D721Med (cell line): ENCODE measurements around the gene PRXL2A.

Experiments used
- DNase-seq: peaks from one replicate; pipeline ENCODE4 v3.0.0; 2011; ENCODE audit warnings: low spot score; ENCODE audit not compliant: insufficient read length
- FAIRE-seq: peaks from 2 replicates; lab custom pipeline; 2011; peaks lifted over from hg19 to GRCh38; lab: Jason Lieb, UNC
- CTCF ChIP-seq: IDR thresholded peaks from 2 replicates; pipeline ENCODE4 v1.5.1; 2012; ENCODE audit warnings: mild to moderate bottlenecking, control low read depth; ENCODE audit not compliant: insufficient read depth; ENCODE audit errors: missing control alignments

PRXL2A gene

GRCh38 chr10:80444124-80444523 lies 35.8 kb downstream of the PRXL2A start:
- FAIRE-seq: no peak
- no peak for TF ChIP-seq CTCF
- no peak for DNase-seq

- peak; percentile 73 for TF ChIP-seq CTCF
- FAIRE-seq: no peak
- DNase-seq: no peak
Observed at GRCh38 chr10:80444646-80445319, 36.4 kb downstream of the PRXL2A start.

- DNase-seq (no peak), FAIRE-seq (no peak)
- TF ChIP-seq CTCF: no peak
Observed at GRCh38 chr10:80447436-80448190, 39.3 kb downstream of the PRXL2A start.

- DNase-seq: no peak
- FAIRE-seq: no peak
- no peak for TF ChIP-seq CTCF
Observed at GRCh38 chr10:80448209-80448942, 40.0 kb downstream of the PRXL2A start.

- no peak for TF ChIP-seq CTCF
- no peak for FAIRE-seq
Observed at GRCh38 chr10:80449520-80449919, 41.2 kb downstream of the PRXL2A start.

GRCh38 chr10:80451132-80451531 lies 42.8 kb downstream of the PRXL2A start:
- DNase-seq (no peak), FAIRE-seq (no peak)
- no peak for TF ChIP-seq CTCF

More at GRCh38 chr10:80449520-80449919, 41.2 kb downstream of the PRXL2A start:
- DNase-seq: no peak
